Sigmoid colon (tissue), 7 donors: Measurements from ENCODE around the gene TMEM135. TPM values are rescaled to one million over a fixed set of nuclear protein-coding genes. Genes with fewer than 3 reads are reported as not detected.
"Not testable (repeated sequence)": the region's sequence is repeated elsewhere in the genome, so short reads cannot be mapped to it uniquely, and the experiment has no call there.

Source experiments
- DNase-seq: peaks from one replicate; pipeline ENCODE4 v3.0.0-alpha.2; 2019
- H3K27ac ChIP-seq, 4 donors: fragments of 200-600 bp; sonication (generic); one replicate each; pipeline ENCODE4 v1.5.1; 2016 to 2019; ENCODE audit warnings: mild to moderate bottlenecking in 1 of 4
- H3K27me3 ChIP-seq, 3 donors: fragments of 200-600 bp; sonication (generic); one replicate each; pipeline ENCODE4 v1.5.1; 2019; ENCODE audit warnings: mild to moderate bottlenecking in 1 of 3
- H3K36me3 ChIP-seq, 4 donors: fragments of 200-600 bp; sonication (generic); one replicate each; pipeline ENCODE4 v1.5.1; 2016 to 2019
- H3K4me1 ChIP-seq, 4 donors: fragments of 200-600 bp; sonication (generic); one replicate each; pipeline ENCODE4 v1.5.1; 2017 to 2019
- H3K4me3 ChIP-seq, 4 donors: fragments of 200-600 bp; sonication (generic); one replicate each; pipeline ENCODE4 v1.5.1; 2017 to 2019; ENCODE audit warnings: mild to moderate bottlenecking in 2 of 4, moderate library complexity in 1 of 4
- H3K9me3 ChIP-seq, 4 donors: fragments of 200-600 bp in 3 of 4; sonication (generic) in 3 of 4; one replicate each; pipeline versions ENCODE4 v1.5.1 to v1.6.1; 2013 to 2019
- EP300 ChIP-seq, 4 donors: sonication (generic); formaldehyde crosslinking; IDR thresholded peaks; one replicate each; pipeline ENCODE4 v1.6.1; 2017; ENCODE audit warnings: antibody characterized with exemption in 4 of 4
- POLR2A ChIP-seq, 2 donors: fragments of 450-650 bp; IDR thresholded peaks; one replicate each; pipeline ENCODE4 v1.6.1; 2016; ENCODE audit warnings: antibody characterized with exemption in 2 of 2, mild to moderate bottlenecking in 2 of 2, moderate library complexity in 2 of 2
- POLR2AphosphoS5 ChIP-seq, 4 donors: sonication (generic); formaldehyde crosslinking; IDR thresholded peaks; one replicate each; pipeline ENCODE4 v1.6.1; 2017; ENCODE audit warnings: antibody characterized with exemption in 4 of 4
- WGBS, 2 donors: extraction: QIAGEN DNeasy Blood & Tissue Kit; methylation state at CpG; one replicate each; pipeline ENCODE4 v1.1.7; 2013; 5-methylcytosine and 5-hydroxymethylcytosine counted together
- intact Hi-C: fragments of 100-400 bp; cut with DNase I; formaldehyde crosslinking; loops from one replicate; pipeline ENCODE4 v1.15.1; 2023
- polyA plus RNA-seq, 3 donors: library from polyadenylated mRNA; stranded (reverse); fragments of 200-250 nt; gene quantifications; one replicate each; pipeline ENCODE4 v1.2.3, GENCODE V29; 2013
- total RNA-seq, 4 donors: library from RNA; depleted of rRNA; stranded (reverse); fragments of >200 nt; gene quantifications; one replicate each; pipeline ENCODE4 v1.1.0, GENCODE V29; 2016
- TF ChIP-seq, protein P1 (sequence below), 4 experiments: fragments of 450-650 bp in 3 of 4; fragments of 200-600 bp in 1 of 4; IDR thresholded peaks; one replicate each; pipeline ENCODE4 v1.5.1; 2016 to 2019; ENCODE audit warnings: antibody characterized with exemption in 4 of 4, mild to moderate bottlenecking in 3 of 4, moderate library complexity in 2 of 4
- donor health status: healthy with polysubstance abuse.
- donor health status: Bipolar disorder and iron deficiency.
- donor health status: healthy.

The TMEM135 gene
- total and polyA plus RNA-seq, 7 donors: 4.8 to 36.2 (median 20.0) TPM

DNA sequence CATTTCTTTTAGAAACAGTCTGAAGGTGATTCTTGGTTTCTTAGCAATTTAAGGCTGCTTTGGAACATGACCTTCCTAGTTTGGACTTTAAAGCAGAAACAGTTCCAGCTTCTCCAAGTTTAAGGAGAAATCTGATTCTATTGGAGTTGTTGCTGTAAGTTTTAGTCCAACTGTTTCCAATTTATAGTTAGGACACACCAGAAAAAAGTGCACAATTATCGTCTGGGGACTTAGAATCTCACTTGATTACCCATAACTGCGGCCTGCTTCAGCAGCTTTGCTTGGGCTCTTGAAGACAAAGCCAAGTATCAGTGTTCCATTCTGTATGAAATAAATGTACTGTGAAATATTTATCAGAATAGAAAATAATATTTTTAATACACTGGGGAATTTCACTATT, 246.6 kb downstream of the TMEM135 start:
- intact Hi-C loops: loop anchor here (5.0 kb wide), 3 partner anchors 247 to 412 kb away; partner anchors contain the start of gene TMEM135
- peaks cover 0 to 17% (median 9%) of the 10 kb centered on the region in 4 donors for H3K4me1 ChIP-seq
- no peak for DNase-seq
- TF ChIP-seq, protein P1, sequence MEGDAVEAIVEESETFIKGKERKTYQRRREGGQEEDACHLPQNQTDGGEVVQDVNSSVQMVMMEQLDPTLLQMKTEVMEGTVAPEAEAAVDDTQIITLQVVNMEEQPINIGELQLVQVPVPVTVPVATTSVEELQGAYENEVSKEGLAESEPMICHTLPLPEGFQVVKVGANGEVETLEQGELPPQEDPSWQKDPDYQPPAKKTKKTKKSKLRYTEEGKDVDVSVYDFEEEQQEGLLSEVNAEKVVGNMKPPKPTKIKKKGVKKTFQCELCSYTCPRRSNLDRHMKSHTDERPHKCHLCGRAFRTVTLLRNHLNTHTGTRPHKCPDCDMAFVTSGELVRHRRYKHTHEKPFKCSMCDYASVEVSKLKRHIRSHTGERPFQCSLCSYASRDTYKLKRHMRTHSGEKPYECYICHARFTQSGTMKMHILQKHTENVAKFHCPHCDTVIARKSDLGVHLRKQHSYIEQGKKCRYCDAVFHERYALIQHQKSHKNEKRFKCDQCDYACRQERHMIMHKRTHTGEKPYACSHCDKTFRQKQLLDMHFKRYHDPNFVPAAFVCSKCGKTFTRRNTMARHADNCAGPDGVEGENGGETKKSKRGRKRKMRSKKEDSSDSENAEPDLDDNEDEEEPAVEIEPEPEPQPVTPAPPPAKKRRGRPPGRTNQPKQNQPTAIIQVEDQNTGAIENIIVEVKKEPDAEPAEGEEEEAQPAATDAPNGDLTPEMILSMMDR (IDR thresholded peaks at IDR 0.05): no peak
- TF ChIP-seq POLR2A (IDR thresholded peaks at IDR 0.05) (no peak), EP300 (IDR thresholded peaks at IDR 0.05) (no peak), POLR2AphosphoS5 (IDR thresholded peaks at IDR 0.05) (no peak)
- no peak overlapping the region for H3K27ac ChIP-seq
- 79 to 86% methylated on average over 2 of the region's 2 CpGs for WGBS, 2 donors
- H3K36me3 ChIP-seq: no peaks in the 10 kb centered on the region
- no peaks in the 10 kb centered on the region for H3K27me3 ChIP-seq
- no peak overlapping the region for H3K4me3 ChIP-seq
- no peaks in the 10 kb centered on the region for H3K9me3 ChIP-seq

- DNase-seq, intact Hi-C loops, H3K4me3 ChIP-seq, H3K36me3 ChIP-seq, H3K27me3 ChIP-seq, H3K27ac ChIP-seq, H3K9me3 ChIP-seq: not testable (repeated sequence)
- H3K4me1 ChIP-seq: peaks cover 0 to 14% (median 9%) of the 10 kb centered on the region in 4 donors
- WGBS, 2 donors: 92 to 98% methylated on average over 7 of the region's 7 CpGs
Measured at GRCh38 chr11:87285674-87286073, 247.9 kb downstream of the TMEM135 start.

GRCh38 chr11:87286338-87286737, 248.6 kb downstream of the TMEM135 start:
- Histone ChIP-seq H3K27me3 (no peaks in the 10 kb centered on the region), H3K27ac (no peak overlapping the region), H3K36me3 (no peaks in the 10 kb centered on the region), H3K9me3 (no peaks in the 10 kb centered on the region), H3K4me1 (peaks cover 0 to 8% (median 6%) of the 10 kb centered on the region in 4 donors), H3K4me3 (no peak overlapping the region)
- intact Hi-C loops: no loop called here
- no peak for DNase-seq
- WGBS, 2 donors: 98% methylated on average over 17 of the region's 17 CpGs
- TF ChIP-seq, protein P1 (IDR thresholded peaks at IDR 0.05): no peak
- TF ChIP-seq POLR2AphosphoS5 (IDR thresholded peaks at IDR 0.05) (no peak), EP300 (IDR thresholded peaks at IDR 0.05) (no peak), POLR2A (IDR thresholded peaks at IDR 0.05) (no peak)

- 9 to 19% methylated on average over 3 of the region's 3 CpGs for WGBS, 2 donors
- intact Hi-C loops: loop anchor here (1.0 to 10.0 kb wide), 2 partner anchors 352 to 836 kb away; no protein-coding TSS in a partner anchor
Measured at GRCh38 chr11:87290304-87290922, 252.7 kb downstream of the TMEM135 start.

DNA sequence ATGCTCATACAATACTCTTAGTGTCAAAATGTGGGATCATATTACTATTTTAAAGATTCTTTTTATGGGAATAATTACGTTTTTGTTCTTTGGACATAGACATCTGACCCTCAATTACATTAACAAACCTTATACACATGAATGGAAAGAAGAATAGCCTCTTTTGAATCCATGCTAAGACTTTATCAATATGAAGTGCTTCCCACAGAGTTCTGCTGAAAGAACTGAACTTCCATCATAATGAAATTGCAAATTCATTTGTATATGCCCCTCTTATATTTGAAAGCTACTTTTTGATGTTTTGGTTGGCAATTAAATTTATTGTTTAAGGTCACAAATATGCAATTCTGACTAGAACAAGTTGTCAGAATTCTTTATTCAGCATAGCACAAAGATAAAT, 254.9 kb downstream of the TMEM135 start:
- Histone ChIP-seq H3K27ac (no peak overlapping the region), H3K9me3 (no peaks in the 10 kb centered on the region), H3K36me3 (no peaks in the 10 kb centered on the region), H3K4me3 (no peak overlapping the region), H3K27me3 (no peaks in the 10 kb centered on the region), H3K4me1 (no peaks in the 10 kb centered on the region)
- TF ChIP-seq, protein P1 (IDR thresholded peaks at IDR 0.05): no peak
- TF ChIP-seq EP300 (IDR thresholded peaks at IDR 0.05) (no peak), POLR2AphosphoS5 (IDR thresholded peaks at IDR 0.05) (no peak), POLR2A (IDR thresholded peaks at IDR 0.05) (no peak)
- DNase-seq: no peak
- 0 to 42% methylated on average over 1 of the region's 1 CpG for WGBS, 2 donors
- intact Hi-C loops: loop anchor here (10.0 kb wide), 1 partner anchor 838 kb away; no protein-coding TSS in a partner anchor

More at GRCh38 chr11:87290304-87290922, 252.7 kb downstream of the TMEM135 start:
- no peaks in the 10 kb centered on the region for H3K36me3 ChIP-seq
- H3K4me3 ChIP-seq: no peak overlapping the region
- H3K27ac ChIP-seq: no peak overlapping the region
- no peak for DNase-seq
- H3K4me1 ChIP-seq: no peaks in the 10 kb centered on the region
- no peaks in the 10 kb centered on the region for H3K27me3 ChIP-seq
- H3K9me3 ChIP-seq: no peaks in the 10 kb centered on the region
- TF ChIP-seq EP300 (IDR thresholded peaks at IDR 0.05) (no peak), POLR2A (IDR thresholded peaks at IDR 0.05) (no peak), POLR2AphosphoS5 (IDR thresholded peaks at IDR 0.05) (no peak)
- TF ChIP-seq, protein P1 (IDR thresholded peaks at IDR 0.05): peak; percentile 31 to 74 (median 42)
